Liver (tissue), 9 donors: ENCODE results near the gene INSYN2B. TPM values are rescaled to one million over a fixed set of nuclear protein-coding genes. Genes with fewer than 3 reads are reported as not detected.

ENCODE experiments used
- DNase-seq: peaks from one replicate; pipeline ENCODE4 v3.0.0-alpha.2; 2017; ENCODE audit warnings: low spot score
- H3K27ac ChIP-seq, 2 donors: one replicate each; pipeline ENCODE4 v1.7.0; 2013; ENCODE audit warnings: inconsistent platforms in 2 of 2, low read length in 2 of 2, control low read depth in 1 of 2, low read depth in 1 of 2, mild to moderate bottlenecking in 1 of 2
- H3K27me3 ChIP-seq, 4 donors: one replicate each; pipeline versions ENCODE4 v1.6.1 to v1.7.0; 2013; ENCODE audit warnings: low read length in 3 of 4, inconsistent platforms in 1 of 4, mild to moderate bottlenecking in 1 of 4, moderate library complexity in 1 of 4; ENCODE audit not compliant: control insufficient read depth in 4 of 4, insufficient read depth in 4 of 4
- H3K36me3 ChIP-seq, 4 donors: one replicate each; pipeline versions ENCODE4 v1.6.1 to v1.7.0; 2013; ENCODE audit warnings: low read length in 3 of 4, mild to moderate bottlenecking in 3 of 4, low read depth in 1 of 4, moderate library complexity in 1 of 4; ENCODE audit not compliant: control insufficient read depth in 4 of 4, insufficient read depth in 3 of 4
- H3K4me1 ChIP-seq, 4 donors: one replicate each; pipeline versions ENCODE4 v1.6.1 to v1.7.0; 2013; ENCODE audit warnings: low read length in 3 of 4, mild to moderate bottlenecking in 3 of 4, moderate library complexity in 1 of 4; ENCODE audit not compliant: control insufficient read depth in 4 of 4, insufficient read depth in 4 of 4
- H3K4me3 ChIP-seq, 3 donors: one replicate each; pipeline versions ENCODE4 v1.6.1 to v1.7.0; 2013; ENCODE audit warnings: low read length in 3 of 3, control low read depth in 1 of 3, low read depth in 1 of 3, mild to moderate bottlenecking in 1 of 3
- H3K9ac ChIP-seq, 2 donors: one replicate each; pipeline ENCODE4 v1.7.0; 2013; ENCODE audit warnings: low read length in 2 of 2, mild to moderate bottlenecking in 2 of 2, moderate library complexity in 2 of 2, control low read depth in 1 of 2, low read depth in 1 of 2
- H3K9me3 ChIP-seq, 4 donors: one replicate each; pipeline versions ENCODE4 v1.6.1 to v1.7.0; 2013; ENCODE audit warnings: low read length in 3 of 4; ENCODE audit not compliant: control insufficient read depth in 4 of 4
- EGR1 ChIP-seq, 2 donors: IDR thresholded peaks; 2 replicates each; pipeline ENCODE4 v1.6.1; 2016 to 2018; ENCODE audit warnings: antibody characterized with exemption in 2 of 2, low read depth in 2 of 2
- FOXA1 ChIP-seq: IDR thresholded peaks from 2 replicates; pipeline ENCODE4 v1.6.1; 2016; ENCODE audit warnings: antibody characterized with exemption
- HNF4A ChIP-seq, 2 donors: conservative IDR thresholded peaks; 2 replicates each; pipeline ENCODE4 v1.6.1; 2016; ENCODE audit warnings: antibody characterized with exemption in 2 of 2, mild to moderate bottlenecking in 2 of 2
- JUND ChIP-seq, 2 donors: IDR thresholded peaks; 2 replicates each; pipeline ENCODE4 v1.6.1; 2016; ENCODE audit warnings: antibody characterized with exemption in 2 of 2
- RAD21 ChIP-seq, 2 donors: IDR thresholded peaks; 2 replicates each; pipeline ENCODE4 v1.6.1; 2016; ENCODE audit warnings: antibody characterized with exemption in 2 of 2, mild to moderate bottlenecking in 2 of 2
- RXRA ChIP-seq, 2 donors: IDR thresholded peaks; 2 replicates each; pipeline ENCODE4 v1.6.1; 2017 to 2018; ENCODE audit warnings: antibody characterized with exemption in 2 of 2, mild to moderate bottlenecking in 1 of 2
- SP1 ChIP-seq: IDR thresholded peaks from 2 replicates; pipeline ENCODE4 v1.6.1; 2018; ENCODE audit warnings: antibody characterized with exemption, mild to moderate bottlenecking
- TAF1 ChIP-seq: conservative IDR thresholded peaks from 2 replicates; pipeline ENCODE4 v1.6.1; 2016; ENCODE audit warnings: antibody characterized with exemption, mild to moderate bottlenecking
- WGBS: extraction: QIAGEN DNeasy Blood & Tissue Kit; methylation state at CpG from one replicate; pipeline ENCODE4 v1.1.7; 2013; 5-methylcytosine and 5-hydroxymethylcytosine counted together
- polyA plus RNA-seq, 2 donors: library from polyadenylated mRNA; stranded (reverse) in 1 of 2; unstranded in 1 of 2; fragments of 200-250 nt in 1 of 2; fragments of >200 nt in 1 of 2; fragmentation: Nextera tagmentation in 1 of 2; extraction: Ambion mirVana in 1 of 2; gene quantifications; one replicate each; pipeline versions ENCODE4 v1.2.1 to v1.2.3, GENCODE V29; 2013 to 2015
- total RNA-seq, 2 donors: library from RNA; depleted of rRNA; stranded (reverse); fragments of >200 nt; gene quantifications; one replicate each; pipeline ENCODE4 v1.2.3, GENCODE V29; 2014
- TF ChIP-seq, protein P1 (sequence below): fragments of 150-350 bp; IDR thresholded peaks from 2 replicates; pipeline ENCODE4 v1.5.1; 2017; ENCODE audit warnings: improper control_type of control experiment, low read depth, low read length; ENCODE audit not compliant: missing input control
- TF ChIP-seq, protein P2 (sequence below): IDR thresholded peaks from 2 replicates; pipeline ENCODE4 v1.6.1; 2016; ENCODE audit warnings: antibody characterized with exemption
- TF ChIP-seq, protein P3 (sequence below): IDR thresholded peaks from 2 replicates; pipeline ENCODE4 v1.6.1; 2016; ENCODE audit warnings: antibody characterized with exemption, mild to moderate bottlenecking
- TF ChIP-seq, protein P4 (sequence below): IDR thresholded peaks from 2 replicates; pipeline ENCODE4 v1.6.1; 2016; ENCODE audit warnings: antibody characterized with exemption
- donor health status: healthy.
- donor health status: healthy.
- donor health status: healthy.
- donor health status: healthy.
- donor health status: healthy.

The INSYN2B gene
- total RNA-seq: under 1 TPM; 0.08 to 0.33 TPM
- under 1 TPM in 1 of 2 donors, not detected in 1; 0.13 TPM for polyA plus RNA-seq

DNA sequence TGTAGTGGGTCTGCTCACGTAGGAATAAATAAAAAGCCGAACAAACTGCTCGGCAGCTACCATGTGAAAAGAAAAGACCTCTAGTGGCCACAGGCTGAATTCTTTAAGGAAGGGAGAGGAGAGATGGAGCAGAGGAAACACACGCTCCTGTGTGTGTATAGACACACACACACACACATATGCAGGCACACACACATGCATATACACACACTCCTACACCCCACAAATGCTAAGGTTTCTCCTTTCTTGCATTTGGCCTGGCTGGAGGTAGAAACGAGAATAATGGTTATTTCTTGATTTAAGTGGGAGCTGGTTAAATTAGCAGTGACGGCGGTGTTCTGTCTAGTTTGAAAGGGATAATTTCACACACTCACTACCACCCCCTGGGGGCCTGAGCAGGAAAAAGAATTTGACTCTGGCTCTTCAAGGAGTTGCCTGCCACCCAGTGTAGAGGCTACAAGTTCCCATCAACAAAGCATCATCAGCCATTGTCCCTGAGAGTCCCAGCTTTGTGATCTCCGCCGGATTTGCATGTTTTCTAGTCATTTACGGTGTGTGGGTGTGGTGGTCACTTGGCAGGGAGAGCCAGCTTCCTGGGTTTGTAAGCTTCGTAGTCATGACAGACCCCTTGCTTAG lies at the start of gene INSYN2B:
INSYN2B (minus strand) TSS at position 78 of the 636 bp plus-strand sequence. CDS start 96,597 bp downstream, outside the sequence.
- Histone ChIP-seq H3K9me3 (no peaks in the 10 kb centered on the region), H3K9ac (peak within 1 kb of the TSS in 1 of 2 donors; percentile 27), H3K4me3 (no peak within 1 kb of the TSS), H3K27ac (no peak within 1 kb of the TSS), H3K27me3 (peaks cover 0 to 4% (median 1%) of the 10 kb centered on the region in 4 donors), H3K36me3 (peaks cover 0 to 2% (median 0%) of the 10 kb centered on the region in 4 donors), H3K4me1 (peaks cover 0 to 5% (median 0%) of the 10 kb centered on the region in 4 donors)
- WGBS: 14% methylated on average over 11 of the region's 11 CpGs
- TF ChIP-seq, protein P1, sequence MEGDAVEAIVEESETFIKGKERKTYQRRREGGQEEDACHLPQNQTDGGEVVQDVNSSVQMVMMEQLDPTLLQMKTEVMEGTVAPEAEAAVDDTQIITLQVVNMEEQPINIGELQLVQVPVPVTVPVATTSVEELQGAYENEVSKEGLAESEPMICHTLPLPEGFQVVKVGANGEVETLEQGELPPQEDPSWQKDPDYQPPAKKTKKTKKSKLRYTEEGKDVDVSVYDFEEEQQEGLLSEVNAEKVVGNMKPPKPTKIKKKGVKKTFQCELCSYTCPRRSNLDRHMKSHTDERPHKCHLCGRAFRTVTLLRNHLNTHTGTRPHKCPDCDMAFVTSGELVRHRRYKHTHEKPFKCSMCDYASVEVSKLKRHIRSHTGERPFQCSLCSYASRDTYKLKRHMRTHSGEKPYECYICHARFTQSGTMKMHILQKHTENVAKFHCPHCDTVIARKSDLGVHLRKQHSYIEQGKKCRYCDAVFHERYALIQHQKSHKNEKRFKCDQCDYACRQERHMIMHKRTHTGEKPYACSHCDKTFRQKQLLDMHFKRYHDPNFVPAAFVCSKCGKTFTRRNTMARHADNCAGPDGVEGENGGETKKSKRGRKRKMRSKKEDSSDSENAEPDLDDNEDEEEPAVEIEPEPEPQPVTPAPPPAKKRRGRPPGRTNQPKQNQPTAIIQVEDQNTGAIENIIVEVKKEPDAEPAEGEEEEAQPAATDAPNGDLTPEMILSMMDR: peak; percentile 52
- no peak for TF ChIP-seq HNF4A (conservative IDR thresholded peaks at IDR 0.05)
- TF ChIP-seq, protein P2, sequence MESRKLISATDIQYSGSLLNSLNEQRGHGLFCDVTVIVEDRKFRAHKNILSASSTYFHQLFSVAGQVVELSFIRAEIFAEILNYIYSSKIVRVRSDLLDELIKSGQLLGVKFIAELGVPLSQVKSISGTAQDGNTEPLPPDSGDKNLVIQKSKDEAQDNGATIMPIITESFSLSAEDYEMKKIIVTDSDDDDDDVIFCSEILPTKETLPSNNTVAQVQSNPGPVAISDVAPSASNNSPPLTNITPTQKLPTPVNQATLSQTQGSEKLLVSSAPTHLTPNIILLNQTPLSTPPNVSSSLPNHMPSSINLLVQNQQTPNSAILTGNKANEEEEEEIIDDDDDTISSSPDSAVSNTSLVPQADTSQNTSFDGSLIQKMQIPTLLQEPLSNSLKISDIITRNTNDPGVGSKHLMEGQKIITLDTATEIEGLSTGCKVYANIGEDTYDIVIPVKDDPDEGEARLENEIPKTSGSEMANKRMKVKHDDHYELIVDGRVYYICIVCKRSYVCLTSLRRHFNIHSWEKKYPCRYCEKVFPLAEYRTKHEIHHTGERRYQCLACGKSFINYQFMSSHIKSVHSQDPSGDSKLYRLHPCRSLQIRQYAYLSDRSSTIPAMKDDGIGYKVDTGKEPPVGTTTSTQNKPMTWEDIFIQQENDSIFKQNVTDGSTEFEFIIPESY: no peak
- no peak for TF ChIP-seq FOXA1
- peak; percentile 67 to 68 for TF ChIP-seq RAD21 (IDR thresholded peaks at IDR 0.05)
- no peak for TF ChIP-seq SP1
- no peak for TF ChIP-seq TAF1
- TF ChIP-seq, protein P3, sequence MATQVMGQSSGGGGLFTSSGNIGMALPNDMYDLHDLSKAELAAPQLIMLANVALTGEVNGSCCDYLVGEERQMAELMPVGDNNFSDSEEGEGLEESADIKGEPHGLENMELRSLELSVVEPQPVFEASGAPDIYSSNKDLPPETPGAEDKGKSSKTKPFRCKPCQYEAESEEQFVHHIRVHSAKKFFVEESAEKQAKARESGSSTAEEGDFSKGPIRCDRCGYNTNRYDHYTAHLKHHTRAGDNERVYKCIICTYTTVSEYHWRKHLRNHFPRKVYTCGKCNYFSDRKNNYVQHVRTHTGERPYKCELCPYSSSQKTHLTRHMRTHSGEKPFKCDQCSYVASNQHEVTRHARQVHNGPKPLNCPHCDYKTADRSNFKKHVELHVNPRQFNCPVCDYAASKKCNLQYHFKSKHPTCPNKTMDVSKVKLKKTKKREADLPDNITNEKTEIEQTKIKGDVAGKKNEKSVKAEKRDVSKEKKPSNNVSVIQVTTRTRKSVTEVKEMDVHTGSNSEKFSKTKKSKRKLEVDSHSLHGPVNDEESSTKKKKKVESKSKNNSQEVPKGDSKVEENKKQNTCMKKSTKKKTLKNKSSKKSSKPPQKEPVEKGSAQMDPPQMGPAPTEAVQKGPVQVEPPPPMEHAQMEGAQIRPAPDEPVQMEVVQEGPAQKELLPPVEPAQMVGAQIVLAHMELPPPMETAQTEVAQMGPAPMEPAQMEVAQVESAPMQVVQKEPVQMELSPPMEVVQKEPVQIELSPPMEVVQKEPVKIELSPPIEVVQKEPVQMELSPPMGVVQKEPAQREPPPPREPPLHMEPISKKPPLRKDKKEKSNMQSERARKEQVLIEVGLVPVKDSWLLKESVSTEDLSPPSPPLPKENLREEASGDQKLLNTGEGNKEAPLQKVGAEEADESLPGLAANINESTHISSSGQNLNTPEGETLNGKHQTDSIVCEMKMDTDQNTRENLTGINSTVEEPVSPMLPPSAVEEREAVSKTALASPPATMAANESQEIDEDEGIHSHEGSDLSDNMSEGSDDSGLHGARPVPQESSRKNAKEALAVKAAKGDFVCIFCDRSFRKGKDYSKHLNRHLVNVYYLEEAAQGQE: no peak
- no peak for TF ChIP-seq EGR1 (IDR thresholded peaks at IDR 0.05; ENCODE audit: low read depth in 2 of 2)
- no peak for TF ChIP-seq RXRA (IDR thresholded peaks at IDR 0.05)
- TF ChIP-seq JUND (IDR thresholded peaks at IDR 0.05): no peak
- DNase-seq: peak; percentile 55

DNA sequence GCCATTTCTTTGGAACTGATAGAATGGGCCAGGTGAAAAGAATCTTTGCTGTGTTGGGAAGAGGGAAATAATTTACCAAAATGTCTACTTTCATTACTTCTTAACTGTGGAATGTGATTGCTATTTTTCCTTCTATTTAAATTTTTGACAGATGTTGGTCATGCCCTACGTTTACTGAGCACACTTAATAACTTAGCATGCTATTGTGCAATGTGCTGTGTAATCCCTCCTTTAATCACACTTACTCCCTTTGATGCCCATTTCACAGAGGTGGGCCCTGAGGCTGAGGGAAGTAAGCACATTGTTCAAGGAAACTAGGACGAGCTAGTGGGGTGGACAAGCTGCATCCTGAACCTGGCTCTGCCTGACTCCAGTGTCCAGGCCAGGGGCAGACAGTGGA lies 47.8 kb upstream of the INSYN2B start:
- no peak overlapping the region for H3K9ac ChIP-seq
- TF ChIP-seq, protein P3: no peak
- TF ChIP-seq JUND (IDR thresholded peaks at IDR 0.05) (no peak), SP1 (no peak), FOXA1 (no peak)
- TF ChIP-seq, protein P4, sequence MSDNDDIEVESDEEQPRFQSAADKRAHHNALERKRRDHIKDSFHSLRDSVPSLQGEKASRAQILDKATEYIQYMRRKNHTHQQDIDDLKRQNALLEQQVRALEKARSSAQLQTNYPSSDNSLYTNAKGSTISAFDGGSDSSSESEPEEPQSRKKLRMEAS: no peak
- TF ChIP-seq, protein P1: no peak
- no peak overlapping the region for H3K27ac ChIP-seq
- H3K4me1 ChIP-seq: no peaks in the 10 kb centered on the region
- 50% methylated on average over 2 of the region's 2 CpGs for WGBS
- DNase-seq: no peak
- H3K4me3 ChIP-seq: no peak overlapping the region
- H3K27me3 ChIP-seq: peaks cover 0 to 3% (median 0%) of the 10 kb centered on the region in 4 donors
- H3K36me3 ChIP-seq: no peaks in the 10 kb centered on the region
- H3K9me3 ChIP-seq: peaks cover 0 to 2% (median 0%) of the 10 kb centered on the region in 4 donors
